B cell (primary cell): Measurements from ENCODE around the gene TBATA.

Source experiments
- EZH2 ChIP-seq: IDR thresholded peaks from 2 replicates; pipeline ENCODE4 v1.6.1; 2012; ENCODE audit warnings: borderline replicate concordance, low read depth, mild to moderate bottlenecking, moderate library complexity, low read length; ENCODE audit not compliant: insufficient read depth, poor library complexity, severe bottlenecking
- TF ChIP-seq, protein P1 (sequence below): fragments of 200-600 bp; IDR thresholded peaks from one replicate; pipeline ENCODE4 v1.8.0; 2022; ENCODE audit warnings: antibody characterized with exemption, mild to moderate bottlenecking

- TF ChIP-seq, protein P1, sequence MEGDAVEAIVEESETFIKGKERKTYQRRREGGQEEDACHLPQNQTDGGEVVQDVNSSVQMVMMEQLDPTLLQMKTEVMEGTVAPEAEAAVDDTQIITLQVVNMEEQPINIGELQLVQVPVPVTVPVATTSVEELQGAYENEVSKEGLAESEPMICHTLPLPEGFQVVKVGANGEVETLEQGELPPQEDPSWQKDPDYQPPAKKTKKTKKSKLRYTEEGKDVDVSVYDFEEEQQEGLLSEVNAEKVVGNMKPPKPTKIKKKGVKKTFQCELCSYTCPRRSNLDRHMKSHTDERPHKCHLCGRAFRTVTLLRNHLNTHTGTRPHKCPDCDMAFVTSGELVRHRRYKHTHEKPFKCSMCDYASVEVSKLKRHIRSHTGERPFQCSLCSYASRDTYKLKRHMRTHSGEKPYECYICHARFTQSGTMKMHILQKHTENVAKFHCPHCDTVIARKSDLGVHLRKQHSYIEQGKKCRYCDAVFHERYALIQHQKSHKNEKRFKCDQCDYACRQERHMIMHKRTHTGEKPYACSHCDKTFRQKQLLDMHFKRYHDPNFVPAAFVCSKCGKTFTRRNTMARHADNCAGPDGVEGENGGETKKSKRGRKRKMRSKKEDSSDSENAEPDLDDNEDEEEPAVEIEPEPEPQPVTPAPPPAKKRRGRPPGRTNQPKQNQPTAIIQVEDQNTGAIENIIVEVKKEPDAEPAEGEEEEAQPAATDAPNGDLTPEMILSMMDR, result no peak
- no peak for TF ChIP-seq EZH2
Observed at GRCh38 chr10:70778267-70778924, 6.8 kb downstream of the TBATA start.
